HG02973 (cell line): ENCODE data around the gene GGA3.
"Not testable (repeated sequence)": the region's sequence is repeated elsewhere in the genome, so short reads cannot be mapped to it uniquely, and the experiment has no call there.

Experiments
- ATAC-seq: cut with Tn5 transposase; IDR thresholded peaks from one replicate; pipeline ENCODE4 v1.9.1; 2021; ENCODE audit warnings: moderate library complexity; ENCODE audit not compliant: unreplicated experiment

GGA3 gene

GRCh38 chr17:75227729-75228128 lies 33.7 kb downstream of the GGA3 start:
- ATAC-seq = no peak

- ATAC-seq = no peak
Measured at GRCh38 chr17:75225016-75225415, 36.4 kb downstream of the GGA3 start.

GRCh38 chr17:75219815-75220214 lies 41.6 kb downstream of the GGA3 start:
- no peak for ATAC-seq

- ATAC-seq = no peak
Measured at GRCh38 chr17:75218131-75218530, 43.3 kb downstream of the GGA3 start.

GRCh38 chr17:75209061-75209460 lies 52.3 kb downstream of the GGA3 start:
- ATAC-seq = no peak

- ATAC-seq = no peak
Measured at GRCh38 chr17:75208161-75208560, 53.2 kb downstream of the GGA3 start.

GRCh38 chr17:75207760-75208159 lies 53.6 kb downstream of the GGA3 start:
- no peak for ATAC-seq

GRCh38 chr17:75207050-75207407 lies 54.4 kb downstream of the GGA3 start:
- not testable (repeated sequence) for ATAC-seq

- ATAC-seq = peak; percentile 25
Measured at GRCh38 chr17:75205793-75206163, 55.6 kb downstream of the GGA3 start.

- peak; percentile 56 for ATAC-seq
Measured at GRCh38 chr17:75205037-75205792, 56.2 kb downstream of the GGA3 start, which contains the start of gene NUP85. TSS of gene NUP85 (plus strand) at chr17:75205679. CDS start at chr17:75205762, 83 bp downstream.

GRCh38 chr17:75199886-75200618 lies 61.4 kb downstream of the GGA3 start:
- ATAC-seq = no peak

GRCh38 chr17:75194879-75195278 lies 66.5 kb downstream of the GGA3 start:
- no peak for ATAC-seq

GRCh38 chr17:75191584-75191983 lies 69.8 kb downstream of the GGA3 start:
- no peak for ATAC-seq

- ATAC-seq = no peak
Measured at GRCh38 chr17:75188614-75189013, 72.8 kb downstream of the GGA3 start.
